ENCODE data around the gene RNF183.
"Not testable (repeated sequence)": the region's sequence is repeated elsewhere in the genome, so short reads cannot be mapped to it uniquely, and the experiment has no call there.

The RNF183 gene

GRCh38 chr9:113315231-113315630 lies 12.1 kb upstream of the RNF183 start:
- DNase-seq, result no peak

- no peak for DNase-seq
Observed at GRCh38 chr9:113313261-113313660, 10.1 kb upstream of the RNF183 start.

DNA sequence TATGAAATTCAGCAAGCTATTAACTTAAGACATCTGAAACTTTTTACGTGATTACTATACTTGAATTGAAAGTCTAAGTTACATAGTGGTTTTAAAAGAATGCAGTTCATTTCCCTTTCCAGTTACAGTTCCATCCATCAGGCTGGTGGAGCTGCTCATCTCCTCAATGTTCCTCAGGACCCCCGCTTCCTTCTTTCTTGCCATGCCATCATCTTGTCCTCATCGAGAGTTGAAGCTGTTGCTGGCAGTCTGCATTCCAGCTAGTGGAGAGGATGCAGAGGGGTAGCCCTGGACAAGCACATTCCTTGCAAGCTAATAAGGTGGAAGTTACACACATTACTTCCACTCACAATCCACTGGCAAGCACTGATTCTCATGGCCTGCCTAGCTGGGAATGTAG lies 8.8 kb upstream of the RNF183 start:
- no peak for DNase-seq

DNA sequence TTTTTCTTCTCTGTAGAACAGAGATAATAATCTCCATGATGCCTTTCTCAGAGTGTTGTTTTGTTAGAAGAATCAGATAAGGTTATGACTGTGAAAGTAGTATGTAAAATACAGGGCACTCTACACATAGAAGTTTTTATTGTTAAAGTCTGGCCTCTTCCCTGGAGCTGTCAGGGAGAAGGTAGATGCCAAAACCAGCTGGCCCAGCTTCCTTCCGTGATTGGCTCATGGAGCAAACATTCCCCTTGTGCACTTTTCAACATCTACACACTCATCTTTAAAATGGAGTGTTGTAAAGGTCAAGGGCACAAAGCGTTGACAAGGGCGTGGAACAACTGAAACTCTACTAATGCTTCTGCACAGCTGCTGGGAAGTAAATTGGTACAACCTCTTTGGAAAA lies 7.4 kb upstream of the RNF183 start:
- DNase-seq, result no peak

- peak; percentile 79 for DNase-seq
Observed at GRCh38 chr9:113309204-113309813, 6.1 kb upstream of the RNF183 start.

GRCh38 chr9:113307396-113307975 lies 4.3 kb upstream of the RNF183 start:
- DNase-seq, result no peak

- no peak for DNase-seq
Observed at GRCh38 chr9:113306566-113306965, 3.4 kb upstream of the RNF183 start.

GRCh38 chr9:113301548-113301947 lies 1.6 kb downstream of the RNF183 start:
- DNase-seq, result no peak

GRCh38 chr9:113299800-113300292 lies 3.3 kb downstream of the RNF183 start:
- DNase-seq, result peak; percentile 74

DNA sequence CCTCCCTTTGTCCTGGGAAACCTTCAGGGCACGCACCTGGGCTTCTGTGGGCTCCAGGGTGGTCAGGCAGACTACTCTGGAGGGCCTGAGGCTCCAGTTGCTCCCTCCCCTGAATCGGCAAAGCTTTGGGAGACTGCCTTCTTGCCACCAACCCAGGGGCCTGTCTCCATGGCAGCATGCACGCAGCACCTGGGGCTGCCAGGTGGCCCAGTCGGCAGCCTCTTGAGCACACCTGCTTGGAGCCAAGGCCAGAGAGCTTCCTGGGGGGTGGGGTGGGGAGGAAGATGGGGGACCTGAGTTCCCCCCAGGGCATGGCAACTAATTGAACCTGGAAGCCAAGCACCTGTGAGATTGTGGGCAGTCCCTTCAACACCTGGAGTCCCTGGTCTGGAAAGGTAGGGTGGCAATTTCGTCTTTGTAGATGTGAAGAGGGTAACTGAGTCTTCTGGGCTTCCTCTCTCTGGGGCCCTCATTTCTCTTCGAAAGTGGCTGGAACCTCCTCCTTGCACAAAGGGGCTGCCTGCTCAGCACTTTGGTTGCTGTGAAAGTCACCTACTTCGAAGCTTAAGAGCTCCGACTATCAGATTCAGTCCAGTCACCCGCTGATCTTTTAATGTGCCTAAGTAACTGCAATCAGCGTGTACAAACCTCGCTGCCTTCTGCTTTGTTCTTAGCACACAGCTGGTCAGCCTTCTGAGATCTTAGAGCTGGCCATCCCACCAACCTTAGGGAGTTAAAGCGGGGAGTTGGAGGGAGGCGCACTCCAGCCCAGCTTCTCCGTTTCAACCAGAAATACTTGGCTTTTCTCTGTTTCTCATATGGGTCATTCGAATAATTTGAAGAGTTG lies 4.0 kb downstream of the RNF183 start:
- DNase-seq, result no peak

DNA sequence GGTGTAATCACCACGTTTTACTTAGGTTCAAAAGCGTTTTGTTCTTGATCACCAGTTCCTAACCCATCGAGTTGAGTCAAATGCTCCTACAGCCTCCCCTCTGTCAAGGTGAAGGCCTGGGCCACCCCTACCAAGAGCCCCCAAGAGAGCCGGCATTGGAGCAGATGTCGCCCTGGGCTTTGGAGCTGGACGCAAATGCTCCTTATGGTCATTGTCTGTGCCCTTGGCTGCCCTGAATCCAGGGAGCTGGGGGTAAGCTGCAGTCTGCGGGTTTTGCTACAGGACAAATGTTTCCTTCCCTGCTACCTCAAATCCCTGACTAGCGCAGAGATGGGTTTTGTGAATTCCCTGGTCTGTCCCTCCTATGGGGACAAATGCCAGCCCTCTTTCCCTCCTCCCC lies 4.9 kb downstream of the RNF183 start:
- no peak for DNase-seq

GRCh38 chr9:113296796-113297558 lies 6.2 kb downstream of the RNF183 start:
- DNase-seq, result no peak

DNA sequence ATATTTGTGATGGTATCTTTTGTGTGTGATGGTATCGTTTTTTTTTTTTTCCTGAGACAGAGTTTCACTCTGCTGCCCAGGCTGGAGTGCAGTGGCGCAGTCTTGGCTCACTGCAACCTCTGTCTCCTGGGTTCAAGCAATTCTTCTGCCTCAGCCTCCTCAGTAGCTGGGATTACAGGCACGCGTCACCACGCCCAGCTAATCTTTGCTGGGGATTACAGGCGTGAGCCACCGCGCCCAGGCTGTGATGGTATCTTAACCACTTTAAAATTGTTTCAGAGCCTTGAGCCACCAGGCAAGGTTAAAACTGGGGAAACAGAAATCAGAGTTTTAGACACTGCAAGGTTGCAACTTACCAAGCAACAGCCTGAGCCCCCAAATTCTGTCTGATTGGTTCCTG lies 6.9 kb downstream of the RNF183 start:
- DNase-seq, result not testable (repeated sequence)

GRCh38 chr9:113293285-113293878 lies 9.8 kb downstream of the RNF183 start:
- DNase-seq, result no peak

DNA sequence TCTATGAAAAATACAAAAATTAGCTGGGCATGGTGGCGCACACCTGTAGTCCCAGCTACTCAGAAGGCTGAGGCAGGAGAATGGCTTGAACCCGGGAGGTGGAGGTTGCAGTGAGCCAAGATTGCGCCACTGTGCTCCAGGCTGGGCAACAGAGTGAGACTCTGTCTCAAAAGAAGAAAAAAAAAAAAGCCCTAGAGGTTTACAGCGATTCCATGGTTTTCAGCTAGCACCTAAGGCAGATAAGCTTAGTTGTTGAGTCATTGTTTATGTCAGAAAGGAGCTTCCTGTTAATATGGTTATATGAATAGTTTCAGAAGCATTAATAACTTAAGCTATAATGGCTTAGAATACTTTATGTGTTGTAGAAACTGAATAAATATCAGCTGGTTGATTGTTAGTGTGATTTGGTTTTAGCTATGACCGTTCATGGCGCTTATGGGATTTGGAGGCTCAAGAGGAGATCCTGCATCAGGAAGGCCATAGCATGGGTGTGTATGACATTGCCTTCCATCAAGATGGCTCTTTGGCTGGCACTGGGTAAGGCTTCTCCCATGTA lies 13.0 kb downstream of the RNF183 start:
- no peak for DNase-seq

GRCh38 chr9:113289091-113289490 lies 14.1 kb downstream of the RNF183 start:
- no peak for DNase-seq

DNA sequence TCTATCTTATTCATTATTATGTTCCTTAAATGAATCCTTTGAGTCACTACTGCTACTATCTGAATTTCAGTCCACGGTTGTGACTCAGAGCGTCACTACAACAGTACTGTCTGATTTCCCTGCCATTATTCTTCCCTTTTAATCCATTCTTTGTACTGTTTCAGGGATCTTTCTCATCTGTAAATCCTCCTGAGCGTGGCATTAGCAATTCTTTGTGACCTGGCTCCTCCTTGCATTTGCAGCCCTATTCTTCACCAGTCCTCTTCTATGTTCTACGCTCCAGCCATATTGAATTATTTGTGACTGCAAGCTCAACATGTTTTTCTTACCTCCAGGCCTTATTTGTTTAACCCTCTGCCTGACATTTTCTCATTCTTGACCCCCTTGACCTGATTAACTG lies 21.8 kb downstream of the RNF183 start:
- no peak for DNase-seq

DNA sequence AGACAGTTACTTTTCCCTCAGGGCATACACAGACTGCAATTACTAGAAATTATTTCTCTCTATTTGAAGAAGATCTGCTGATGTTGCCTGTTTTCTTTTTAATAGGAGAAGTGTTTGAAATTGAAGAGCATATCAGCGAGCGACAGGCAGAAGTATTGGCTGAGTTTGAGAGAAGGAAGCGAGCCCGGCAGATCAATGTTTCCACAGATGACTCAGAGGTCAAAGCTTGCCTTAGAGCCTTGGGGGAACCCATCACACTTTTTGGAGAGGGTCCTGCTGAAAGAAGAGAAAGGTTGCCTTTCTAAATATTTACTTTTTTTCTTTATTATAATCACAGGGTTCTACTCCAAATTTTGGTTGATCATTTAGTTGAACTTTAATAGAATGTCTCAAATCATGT lies 24.3 kb downstream of the RNF183 start:
- DNase-seq, result no peak

GRCh38 chr9:113275157-113276131 lies 27.7 kb downstream of the RNF183 start, which contains the start of the genes CDC26 and PRPF4:
TSS of gene CDC26 (minus strand) at chr9:113275572. CDS start at chr9:113272507, 3,065 bp downstream.
TSS of gene PRPF4 (plus strand) at chr9:113275658. CDS start at chr9:113275744, 86 bp downstream.
- peak; percentile 99 for DNase-seq

DNA sequence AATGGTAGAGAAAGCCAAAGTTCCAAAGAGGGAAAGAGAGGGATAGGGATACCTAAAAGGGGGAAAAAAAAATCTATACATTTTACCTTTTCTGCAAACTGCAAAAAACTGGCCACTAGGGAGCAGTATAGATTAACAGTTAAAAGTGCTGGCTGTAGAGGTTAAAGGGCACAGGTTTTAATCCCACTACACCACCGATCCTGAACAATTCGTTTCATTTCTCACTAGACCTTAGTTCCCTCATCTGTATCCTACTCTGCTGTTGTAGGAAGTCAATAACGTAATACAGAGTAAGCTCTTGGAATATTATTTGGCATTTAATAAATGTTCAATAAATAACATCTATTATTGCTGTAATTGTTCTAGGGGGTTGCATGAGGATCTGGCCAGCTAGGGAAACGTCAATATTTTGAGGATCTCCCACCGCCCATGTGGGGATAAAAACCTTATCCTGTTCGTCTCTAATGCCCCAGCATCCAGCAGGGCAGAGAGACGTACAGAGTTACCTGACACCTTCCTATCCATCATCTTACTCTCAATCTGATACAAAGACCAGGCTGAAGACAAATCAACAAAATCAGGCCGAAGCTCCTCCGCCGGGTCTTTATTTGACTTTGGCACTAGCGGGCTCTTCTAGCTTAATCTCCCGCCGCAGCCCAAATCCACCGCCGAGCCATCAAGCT lies 28.6 kb downstream of the RNF183 start:
- DNase-seq, result peak; percentile 82
